ENCODE measurements around the gene RHEBL1.

GRCh38 chr12:49034286-49034622 lies 35.5 kb downstream of the RHEBL1 start:
- TF ChIP-seq CTCF (IDR thresholded peaks at IDR 0.05; ENCODE audit: low read depth, low read length, missing input control) (no peak), TAF1 (conservative IDR thresholded peaks at IDR 0.05) (no peak), REST (IDR thresholded peaks at IDR 0.05) (no peak), YY1 (IDR thresholded peaks at IDR 0.05) (no peak), GABPA (IDR thresholded peaks at IDR 0.05 in 1 of 2, conservative IDR thresholded peaks at IDR 0.05 in 1 of 2) (no peak), RAD21 (IDR thresholded peaks at IDR 0.05) (no peak), EGR1 (IDR thresholded peaks at IDR 0.05; ENCODE audit: low read depth in 2 of 2) (no peak), NR2F2 (IDR thresholded peaks at IDR 0.05) (no peak), MAX (IDR thresholded peaks at IDR 0.05) (no peak), SP1 (IDR thresholded peaks at IDR 0.05) (no peak)
